AML-193 (cell line): Measurements from ENCODE around the gene MARF1.
"Not testable (repeated sequence)": the region's sequence is repeated elsewhere in the genome, so short reads cannot be mapped to it uniquely, and the experiment has no call there.

Experiments used
- DNase-seq, 2 experiments: peaks; one replicate each; lab custom pipeline; 2025; lab: John Stamatoyannopoulos, UW

Gene MARF1

DNA sequence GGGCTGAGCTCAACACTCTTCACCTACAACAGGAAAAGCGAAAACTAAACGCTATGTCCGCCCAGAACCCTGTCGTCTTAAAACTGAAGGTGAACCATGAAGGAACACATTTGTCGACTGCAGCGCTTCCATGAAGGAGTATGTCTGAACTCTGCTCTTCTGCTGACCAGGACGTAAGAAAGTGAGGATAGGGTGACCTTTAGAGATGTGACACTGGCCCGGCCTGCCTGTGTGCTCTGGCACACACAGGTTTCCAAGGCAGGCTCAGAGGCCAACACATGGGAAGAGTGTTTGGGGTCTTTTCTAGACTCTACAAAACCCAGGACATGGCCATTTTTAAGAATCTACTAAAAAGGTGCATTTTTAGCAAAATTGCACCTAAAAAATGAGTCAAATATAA lies 21.1 kb downstream of the MARF1 start:
- DNase-seq, result no peak

GRCh38 chr16:15621456-15621855 lies 21.5 kb downstream of the MARF1 start:
- DNase-seq, result no peak

DNA sequence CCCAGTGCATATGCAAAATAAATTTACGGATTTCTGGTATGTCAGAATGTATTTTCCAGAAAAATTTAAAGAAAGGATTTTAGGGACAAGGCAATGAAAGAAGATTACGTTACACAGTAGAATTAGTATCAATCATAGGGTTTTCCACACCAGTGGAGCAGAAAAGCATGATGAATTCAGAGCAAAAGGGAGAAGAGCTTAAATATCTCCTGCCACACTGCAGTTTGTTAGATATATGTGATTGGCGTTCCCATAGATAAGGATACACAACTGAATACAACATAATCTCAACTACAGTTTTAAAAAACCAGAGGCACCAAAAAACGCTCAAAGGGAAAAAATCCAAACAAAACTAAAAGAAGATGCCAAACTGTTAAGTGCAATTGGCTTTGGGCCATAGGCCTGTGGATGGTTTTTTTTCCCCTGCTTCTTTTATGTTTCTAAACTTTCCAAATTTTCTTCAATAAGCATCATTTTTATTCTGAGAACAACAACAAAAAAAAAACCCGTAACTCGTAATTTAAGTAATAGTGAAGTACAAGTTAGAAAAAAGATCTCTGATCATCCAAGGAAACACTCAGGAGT lies 22.3 kb downstream of the MARF1 start:
- no peak for DNase-seq

DNA sequence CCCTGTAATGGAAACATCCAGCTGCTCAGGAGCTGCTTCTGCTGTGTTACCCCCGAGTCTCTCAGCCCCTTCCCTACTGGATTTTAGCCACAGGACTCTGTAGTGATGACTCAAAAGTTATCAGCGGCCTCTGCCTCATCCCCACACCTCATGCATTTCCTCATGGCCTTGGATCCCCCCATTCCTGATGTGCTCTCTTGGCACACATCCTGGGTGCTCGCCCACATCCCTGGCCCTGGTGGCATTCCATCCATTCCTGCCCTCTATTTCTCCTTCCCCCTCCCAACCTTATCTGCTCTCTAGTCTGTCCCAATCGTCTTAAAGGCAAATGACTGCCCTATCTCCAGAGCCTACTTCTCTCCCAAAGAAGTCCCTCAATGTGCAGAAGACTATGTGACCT lies 24.6 kb downstream of the MARF1 start:
- no peak for DNase-seq

- no peak for DNase-seq
Observed at GRCh38 chr16:15617901-15618300, 25.1 kb downstream of the MARF1 start.

GRCh38 chr16:15616475-15617165 lies 26.3 kb downstream of the MARF1 start:
- no peak for DNase-seq

GRCh38 chr16:15616012-15616411 lies 26.9 kb downstream of the MARF1 start:
- no peak for DNase-seq

DNA sequence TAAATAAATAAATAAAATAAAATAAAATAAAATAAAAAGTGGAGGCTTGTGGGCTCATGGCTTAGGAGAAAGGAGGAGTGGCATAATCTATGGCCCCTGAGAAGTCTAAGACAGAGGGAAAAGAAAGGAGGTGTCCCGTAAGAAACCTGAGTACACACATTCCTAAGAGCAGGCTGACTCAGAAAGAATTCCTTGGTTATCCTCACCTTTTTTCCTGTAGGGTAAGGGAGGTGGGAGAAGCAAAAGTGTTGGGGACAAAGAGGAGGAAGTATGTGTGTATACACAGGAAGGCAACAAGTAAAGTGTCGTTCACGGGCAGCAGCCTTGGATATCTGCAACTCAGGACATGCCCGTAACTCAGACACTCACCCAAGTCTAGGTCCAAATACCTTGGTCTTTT lies 29.3 kb downstream of the MARF1 start:
- DNase-seq, result no peak

DNA sequence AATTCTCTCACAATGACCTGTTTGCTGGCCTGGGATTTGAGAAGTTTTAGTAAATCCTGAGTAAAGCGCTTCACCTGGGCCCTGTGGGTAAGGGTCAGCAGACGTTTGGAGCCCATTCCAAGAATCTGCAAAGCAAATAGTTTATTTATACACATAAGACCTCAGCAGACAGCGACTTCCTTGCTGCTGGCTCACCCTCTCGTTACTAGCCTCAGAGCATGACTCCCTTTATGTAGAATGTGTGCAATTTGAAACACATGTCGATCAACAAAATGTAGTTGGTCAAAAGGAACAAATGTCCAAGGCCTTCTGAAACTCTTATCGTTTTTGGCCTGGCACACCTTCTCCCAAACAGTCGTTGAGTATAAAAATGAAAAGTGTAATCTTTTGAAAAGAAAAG lies 31.3 kb downstream of the MARF1 start:
- no peak for DNase-seq

DNA sequence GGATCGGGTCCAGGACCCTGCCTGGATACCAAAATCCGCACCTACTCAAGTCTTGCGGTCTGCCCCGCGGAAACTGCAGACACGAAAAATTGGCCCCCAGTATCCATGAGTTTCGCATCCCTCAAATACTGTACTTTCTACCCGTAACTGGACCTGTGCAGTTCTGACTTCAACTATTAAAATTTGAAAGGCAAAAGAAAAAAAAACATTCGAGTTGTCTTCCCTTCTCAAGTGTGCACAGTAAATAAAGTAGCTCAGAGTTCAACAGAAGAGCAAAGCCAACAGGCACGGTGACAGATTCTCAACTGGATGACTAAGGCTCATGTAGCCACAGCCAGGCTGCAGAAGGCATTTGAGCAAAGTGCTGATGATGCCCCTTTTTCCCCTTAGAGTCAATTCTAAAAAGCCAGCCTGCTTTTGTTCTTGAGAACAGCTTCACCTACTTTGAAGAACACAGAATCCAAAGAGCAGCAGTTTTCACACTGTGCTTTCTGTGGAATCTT lies 32.5 kb downstream of the MARF1 start:
- no peak for DNase-seq

DNA sequence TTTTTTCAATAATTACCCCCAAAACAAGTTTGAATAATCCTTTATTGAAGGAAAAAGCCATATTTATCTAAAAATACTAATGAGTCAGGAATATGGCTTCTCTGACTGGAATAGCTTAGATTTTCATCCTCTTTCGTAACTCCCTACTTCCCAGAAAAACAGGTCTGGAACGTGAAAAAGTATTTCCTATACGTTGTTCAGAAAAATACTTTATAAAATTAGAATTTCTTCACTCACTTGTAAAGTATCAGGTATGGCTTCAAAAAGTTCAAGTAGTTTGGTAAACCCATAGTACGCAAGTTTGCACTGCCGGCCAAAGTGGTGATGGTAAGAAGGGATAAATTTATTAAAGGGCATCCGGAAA lies 33.7 kb downstream of the MARF1 start:
- no peak for DNase-seq

- no peak for DNase-seq
Observed at GRCh38 chr16:15608398-15609285, 34.3 kb downstream of the MARF1 start.

- no peak for DNase-seq
Observed at GRCh38 chr16:15607700-15608396, 35.1 kb downstream of the MARF1 start.

- DNase-seq, result not testable (repeated sequence)
Observed at GRCh38 chr16:15607221-15607699, 35.7 kb downstream of the MARF1 start.

DNA sequence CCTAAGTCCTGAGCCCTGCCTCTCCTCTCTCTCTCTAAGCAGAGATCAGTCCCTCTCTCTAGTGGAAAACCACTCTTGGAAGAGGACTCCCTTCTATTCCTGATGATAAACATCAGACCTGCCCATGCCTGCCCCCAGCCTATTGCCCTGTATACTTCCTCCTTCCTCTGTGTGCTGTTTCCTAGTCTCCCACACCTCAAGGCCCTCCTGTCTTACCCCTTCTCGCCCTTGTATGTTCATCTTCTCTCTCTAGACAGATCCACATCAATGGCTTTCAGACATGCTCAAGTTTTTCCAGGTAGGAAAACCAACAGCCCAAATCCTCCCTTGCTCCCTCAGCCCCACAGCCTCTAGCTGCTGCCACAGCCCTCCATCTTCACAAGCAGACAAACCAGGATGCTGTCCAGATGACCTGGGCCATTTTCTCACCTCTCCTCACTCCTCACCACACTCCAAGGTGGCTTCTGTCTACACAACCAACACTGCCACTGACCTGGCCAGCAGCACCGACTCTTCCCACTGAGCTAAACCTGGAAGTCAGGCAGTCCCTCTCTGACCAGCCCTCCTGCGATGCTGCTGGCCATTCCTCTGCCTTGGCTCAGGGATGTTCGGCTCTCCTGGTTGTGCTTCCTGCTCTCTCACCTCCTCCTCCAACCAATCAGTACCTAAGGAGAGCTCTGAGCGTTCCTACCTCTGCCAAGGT lies 36.3 kb downstream of the MARF1 start:
- DNase-seq, result no peak

GRCh38 chr16:15605839-15606517 lies 37.0 kb downstream of the MARF1 start:
- DNase-seq, result no peak

GRCh38 chr16:15604460-15605440 lies 38.2 kb downstream of the MARF1 start:
- no peak for DNase-seq

DNA sequence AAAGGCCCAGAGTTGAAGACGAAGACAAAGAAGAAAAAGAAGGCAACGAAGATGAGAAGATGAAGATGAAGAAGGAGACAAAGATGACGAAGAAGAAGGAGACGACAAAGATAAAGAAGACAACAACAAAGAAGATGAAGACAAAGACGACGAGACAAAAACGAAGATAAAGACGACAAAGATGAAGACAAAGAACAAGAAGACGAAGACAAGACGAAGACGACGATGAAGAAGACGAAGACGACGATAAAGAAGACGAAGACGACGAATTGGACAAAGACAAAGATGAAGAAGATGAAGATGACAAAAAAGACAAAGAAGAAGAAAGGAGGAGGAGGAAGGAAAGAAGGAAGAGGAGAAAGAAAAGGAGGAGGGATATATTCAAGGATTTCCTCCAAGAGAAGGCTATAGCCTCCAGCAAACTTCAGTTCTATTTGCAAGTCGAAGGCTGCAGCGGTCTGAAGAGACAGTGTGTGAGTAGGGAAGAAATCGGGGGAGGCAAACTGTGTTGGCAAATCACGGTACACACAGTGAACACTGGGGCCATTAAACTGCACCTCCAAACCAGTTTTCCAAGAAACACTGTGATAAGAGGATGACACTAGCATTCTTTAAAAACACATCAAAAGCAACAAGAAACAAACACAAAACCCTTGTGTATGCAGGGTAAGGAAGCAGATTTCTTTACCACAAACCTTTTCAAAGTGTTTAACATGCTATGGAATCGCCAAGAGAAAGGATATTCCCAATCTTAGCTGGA lies 40.5 kb downstream of the MARF1 start:
- no peak for DNase-seq
